IMR-90 (cell line): ENCODE measurements around the gene EPHA5. TPM values are rescaled to one million over a fixed set of nuclear protein-coding genes. Genes with fewer than 3 reads are reported as not detected.

Source experiments
- ATAC-seq: fragments of 200-7000 bp; cut with Tn5 transposase; 2 replicates; pipeline ENCODE4 v1.9.1; 2020; ENCODE audit warnings: low read depth, mild to moderate bottlenecking, moderate library complexity
- BruUV-seq: library from RNA; stranded (reverse); fragments of 400-500 nt; replicated peaks from 2 replicates; lab custom pipeline; 2021; lab: Mats Ljungman, UMichigan
- CTCF ChIA-PET: fragments of 300-600 bp; formaldehyde crosslinking; extraction: SDS; loops from one replicate; lab custom pipeline; 2021; ENCODE audit warnings: antibody characterized with exemption; lab: Yijun Ruan, JAX
- POLR2A ChIA-PET: fragments of 300-600 bp; sonication (Branson Sonifier 250); formaldehyde crosslinking; loops from one replicate; lab custom pipeline; 2022; ENCODE audit warnings: antibody characterized with exemption; ENCODE audit not compliant: unreplicated experiment; lab: Charles Lee
- DNase-seq: peaks from one replicate; pipeline ENCODE4 v3.0.0; 2013
- H2AFZ ChIP-seq: replicated peaks from 2 replicates; pipeline ENCODE3; 2013; ENCODE audit warnings: low read length, mild to moderate bottlenecking; ENCODE audit not compliant: poor library complexity
- H2AK5ac ChIP-seq: 2 replicates; pipeline ENCODE4 v1.6.1; 2013; ENCODE audit warnings: low read depth, low read length, inconsistent platforms
- H2AK9ac ChIP-seq: replicated peaks from 2 replicates; pipeline ENCODE3; 2013; ENCODE audit warnings: mild to moderate bottlenecking, low read depth, low read length, moderate library complexity; ENCODE audit not compliant: poor library complexity
- H2BK120ac ChIP-seq: 2 replicates; pipeline ENCODE4 v1.6.1; 2013; ENCODE audit warnings: low read depth, low read length, inconsistent platforms
- H2BK15ac ChIP-seq: 3 replicates; pipeline ENCODE4 v1.6.1; 2013; ENCODE audit warnings: low read depth, low read length, inconsistent platforms
- H2BK20ac ChIP-seq: 2 replicates; pipeline ENCODE4 v1.6.1; 2013; ENCODE audit warnings: low read depth, mild to moderate bottlenecking, inconsistent platforms, low read length, moderate library complexity
- H2BK5ac ChIP-seq: 2 replicates; pipeline ENCODE4 v1.6.1; 2013; ENCODE audit warnings: mild to moderate bottlenecking, low read depth, low read length, inconsistent platforms; ENCODE audit not compliant: poor library complexity, severe bottlenecking
- H3K14ac ChIP-seq: replicated peaks from 2 replicates; pipeline ENCODE4 v1.6.1; 2013; ENCODE audit warnings: low read depth, low read length, inconsistent platforms
- H3K18ac ChIP-seq: 2 replicates; pipeline ENCODE4 v1.6.1; 2013; ENCODE audit warnings: low read depth, low read length, control low read depth
- H3K23ac ChIP-seq: 2 replicates; pipeline ENCODE4 v1.6.1; 2013; ENCODE audit warnings: low read depth, low read length, inconsistent platforms
- H3K27ac ChIP-seq: 2 replicates; pipeline ENCODE4 v1.5.1; 2013; ENCODE audit warnings: mild to moderate bottlenecking, control low read depth, low read length; ENCODE audit not compliant: insufficient read depth
- H3K27me3 ChIP-seq: 2 replicates; pipeline ENCODE4 v1.6.1; 2013; ENCODE audit warnings: low read length; ENCODE audit not compliant: control insufficient read depth, insufficient read depth
- H3K36me3 ChIP-seq: 2 replicates; pipeline ENCODE4 v1.6.1; 2013; ENCODE audit warnings: low read length, mixed read lengths; ENCODE audit not compliant: control insufficient read depth, insufficient read depth
- H3K4ac ChIP-seq: 2 replicates; pipeline ENCODE4 v1.6.1; 2013; ENCODE audit warnings: low read depth, low read length, inconsistent platforms
- H3K4me1 ChIP-seq: 2 replicates; pipeline ENCODE4 v1.6.1; 2013; ENCODE audit warnings: low read length, mixed read lengths; ENCODE audit not compliant: control insufficient read depth, insufficient read depth
- H3K4me2 ChIP-seq: 2 replicates; pipeline ENCODE4 v1.6.1; 2013; ENCODE audit warnings: low read depth, mild to moderate bottlenecking, control low read depth, low read length, moderate library complexity
- H3K4me3 ChIP-seq: 2 replicates; pipeline ENCODE4 v1.5.1; 2013; ENCODE audit warnings: low read depth, mild to moderate bottlenecking, control low read depth, low read length, moderate library complexity; ENCODE audit not compliant: insufficient read depth
- H3K56ac ChIP-seq: 2 replicates; pipeline ENCODE4 v1.6.1; 2013; ENCODE audit warnings: low read length, inconsistent platforms; ENCODE audit not compliant: insufficient read depth; ENCODE audit errors: extremely low read depth
- H3K79me1 ChIP-seq, 2 experiments: 2 replicates each; pipeline ENCODE4 v1.6.1; 2013; ENCODE audit warnings: low read length in 2 of 2, inconsistent platforms in 1 of 2, low read depth in 1 of 2
- H3K9ac ChIP-seq: 2 replicates; pipeline ENCODE4 v1.6.1; 2013; ENCODE audit warnings: low read depth, low read length, control low read depth
- H3K9me1 ChIP-seq: 2 replicates; pipeline ENCODE4 v1.6.1; 2013; ENCODE audit warnings: low read length, inconsistent platforms; ENCODE audit not compliant: insufficient read depth
- H3K9me3 ChIP-seq: 2 replicates; pipeline ENCODE4 v1.6.1; 2013; ENCODE audit warnings: low read length; ENCODE audit not compliant: control insufficient read depth, insufficient read depth
- H4K20me1 ChIP-seq: 2 replicates; pipeline ENCODE4 v1.6.1; 2013; ENCODE audit warnings: low read length, inconsistent platforms; ENCODE audit not compliant: insufficient read depth
- H4K5ac ChIP-seq: 2 replicates; pipeline ENCODE4 v1.6.1; 2013; ENCODE audit warnings: mild to moderate bottlenecking, low read depth, low read length, control low read depth
- H4K8ac ChIP-seq, 2 experiments: 2 replicates each; pipeline ENCODE4 v1.6.1; 2013; ENCODE audit warnings: low read depth in 2 of 2, low read length in 2 of 2, control low read depth in 1 of 2, inconsistent platforms in 1 of 2
- H4K91ac ChIP-seq: 2 replicates; pipeline ENCODE4 v1.6.1; 2013; ENCODE audit warnings: low read depth, low read length, inconsistent platforms; ENCODE audit not compliant: insufficient read depth
- FOS ChIP-seq: fragments of 150-350 bp; IDR thresholded peaks from 2 replicates; pipeline ENCODE4 v1.6.1; 2016; ENCODE audit warnings: low read depth, low read length
- NFE2L2 ChIP-seq: fragments of 150-350 bp; IDR thresholded peaks from 2 replicates; pipeline ENCODE4 v1.6.1; 2016; ENCODE audit warnings: low read depth, mild to moderate bottlenecking, low read length
- WGBS, 2 experiments: methylation state at CpG; one replicate each; pipeline versions ENCODE4 v1.1.5 to v1.1.7; 2013; ENCODE audit warnings: missing lambda C conversion rate in 2 of 2; ENCODE audit not compliant: insufficient read length in 1 of 2; ENCODE audit errors: extremely low coverage in 2 of 2; 5-methylcytosine and 5-hydroxymethylcytosine counted together
- dilution Hi-C: fragments of 300-500 bp; cut with HindIII; formaldehyde crosslinking; loops from one replicate; pipeline ENCODE4 v1.14.3; 2018; ENCODE audit warnings: low sequenced_read_pairs; ENCODE audit not compliant: unreplicated experiment
- in situ Hi-C: fragments of 300-500 bp; cut with MboI; formaldehyde crosslinking; loops from 3 replicates; pipeline ENCODE4 v1.14.3; 2019; ENCODE audit warnings: low sequenced_read_pairs, inconsistent platforms, mixed read lengths
- intact Hi-C: fragments of 100-400 bp; cut with micrococcal nuclease; formaldehyde crosslinking; loops from 2 replicates; pipeline ENCODE4 v1.10.0; 2022
- polyA plus RNA-seq, 3 experiments: library from polyadenylated mRNA; depleted of rRNA; stranded (reverse); fragments of >200 nt; gene quantifications; 2 replicates each; pipeline ENCODE4 v1.2.3, GENCODE V29; 2012; ENCODE audit warnings: low replicate concordance in 1 of 3
- total RNA-seq: library from RNA; depleted of rRNA; stranded (reverse); fragments of >200 nt; gene quantifications from 2 replicates; pipeline ENCODE4 v1.2.3, GENCODE V29; 2012

Gene EPHA5
- total and polyA plus RNA-seq, 2 of the 4 experiments (the other 2 are of a cell fraction) = 0.07 to 0.18 TPM

DNA sequence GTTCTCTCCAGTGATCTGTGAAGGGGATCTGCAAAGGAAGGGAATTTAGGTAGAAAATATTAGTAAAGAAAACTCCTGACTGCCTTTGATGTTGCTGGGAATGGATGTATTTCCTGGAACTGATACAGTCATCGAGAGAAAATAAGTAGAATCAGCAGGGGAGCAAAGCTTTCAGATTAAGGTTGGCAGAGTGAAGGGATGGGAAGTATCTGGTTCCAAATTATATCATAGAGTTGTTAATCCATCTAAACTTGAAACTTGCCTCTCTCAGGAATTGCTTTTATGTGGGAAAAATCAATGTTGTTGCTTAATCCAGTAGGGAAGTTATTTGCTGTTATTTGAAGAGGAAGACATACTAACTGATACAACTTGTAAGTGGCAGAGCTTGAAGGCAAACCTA, 19.3 kb downstream of the EPHA5 start:
- Histone ChIP-seq H3K79me1 (no peaks in the 10 kb centered on the region), H3K4me1 (no peaks in the 10 kb centered on the region), H2AFZ (no peak overlapping the region), H3K9me3 (no peaks in the 10 kb centered on the region), H2BK120ac (no peak overlapping the region), H2AK5ac (no peak overlapping the region), H3K36me3 (no peaks in the 10 kb centered on the region), H3K4me3 (no peak overlapping the region), H2AK9ac (no peak overlapping the region), H3K4me2 (no peak overlapping the region), H2BK15ac (no peak overlapping the region), H4K20me1 (no peaks in the 10 kb centered on the region), H3K14ac (no peak overlapping the region), H3K27me3 (no peaks in the 10 kb centered on the region), H3K23ac (no peak overlapping the region), H4K91ac (no peak overlapping the region), H3K56ac (no peak overlapping the region), H4K5ac (no peak overlapping the region), H3K27ac (no peak overlapping the region), H2BK20ac (no peak overlapping the region), H3K9ac (no peak overlapping the region), H3K4ac (no peak overlapping the region), H3K9me1 (no peaks in the 10 kb centered on the region), H2BK5ac (no peak overlapping the region), H4K8ac (no peak overlapping the region), H3K18ac (no peak overlapping the region)
- WGBS, 2 experiments = no CpG with 5 or more reads among the region's 1 CpG
- dilution Hi-C loops = no loop called here
- intact Hi-C loops = no loop called here
- in situ Hi-C loops = no loop called here
- DNase-seq = no peak
- TF ChIP-seq NFE2L2 (no peak), FOS (no peak)
- CTCF ChIA-PET = no interaction called here
- no TSS peak for BruUV-seq
- no peak for ATAC-seq
- POLR2A ChIA-PET = no interaction called here
